ENCODE results near the gene SRRM2.

Gene SRRM2

DNA sequence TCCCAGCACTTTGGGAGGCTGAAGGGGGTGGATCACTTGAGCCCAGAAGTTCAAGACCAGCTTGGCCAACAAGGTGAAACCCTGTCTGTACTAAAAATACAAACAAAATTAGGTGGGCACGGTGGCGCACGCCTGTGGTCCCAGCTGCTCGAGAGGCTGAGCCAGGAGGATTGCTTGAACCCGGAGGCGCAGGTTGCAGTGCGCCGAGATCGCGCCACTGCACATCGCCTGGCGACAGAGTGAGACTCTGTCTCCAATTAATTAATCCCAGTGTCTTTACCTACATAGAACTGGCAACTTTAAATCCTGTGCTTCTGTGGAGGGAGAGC, 26.2 kb downstream of the SRRM2 start:
- DNase-seq = no peak

DNA sequence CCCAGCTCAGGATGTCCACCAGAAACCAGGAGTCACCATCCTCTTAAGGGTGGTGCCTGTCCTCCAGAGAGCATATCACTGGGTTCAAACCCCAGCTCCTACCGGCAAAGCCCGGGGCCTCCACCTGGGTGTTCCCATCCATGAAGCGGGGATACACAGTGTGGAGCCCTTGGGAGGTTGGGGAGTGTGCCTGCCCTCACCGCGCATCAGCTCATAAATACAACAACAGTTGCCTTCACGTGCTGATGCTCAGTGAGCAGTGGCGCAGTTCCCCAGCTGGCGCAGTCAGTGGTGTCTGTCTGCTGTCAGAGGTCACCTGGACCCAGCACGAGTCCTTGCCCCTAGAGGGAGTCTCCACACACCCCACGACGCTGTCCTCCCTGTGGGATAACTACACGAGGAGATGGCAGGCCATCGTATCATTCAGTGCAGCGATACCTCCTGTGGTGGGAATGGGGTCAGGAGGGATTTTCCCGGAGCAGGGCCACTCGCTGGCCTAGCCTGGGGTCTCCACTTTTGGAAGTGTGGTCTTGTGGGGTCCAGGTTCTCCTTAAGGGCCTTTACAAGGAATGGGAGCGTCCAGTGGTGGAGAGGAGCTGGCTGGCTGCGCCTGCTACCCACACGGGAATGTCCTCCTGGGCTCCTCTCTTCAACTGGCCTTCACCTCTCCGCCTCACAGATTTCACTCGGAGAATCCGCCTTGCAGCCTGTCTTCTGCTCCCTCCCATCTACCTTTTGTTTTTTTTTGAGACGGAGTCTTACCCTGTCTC, 26.9 kb downstream of the SRRM2 start:
- no peak for DNase-seq

DNA sequence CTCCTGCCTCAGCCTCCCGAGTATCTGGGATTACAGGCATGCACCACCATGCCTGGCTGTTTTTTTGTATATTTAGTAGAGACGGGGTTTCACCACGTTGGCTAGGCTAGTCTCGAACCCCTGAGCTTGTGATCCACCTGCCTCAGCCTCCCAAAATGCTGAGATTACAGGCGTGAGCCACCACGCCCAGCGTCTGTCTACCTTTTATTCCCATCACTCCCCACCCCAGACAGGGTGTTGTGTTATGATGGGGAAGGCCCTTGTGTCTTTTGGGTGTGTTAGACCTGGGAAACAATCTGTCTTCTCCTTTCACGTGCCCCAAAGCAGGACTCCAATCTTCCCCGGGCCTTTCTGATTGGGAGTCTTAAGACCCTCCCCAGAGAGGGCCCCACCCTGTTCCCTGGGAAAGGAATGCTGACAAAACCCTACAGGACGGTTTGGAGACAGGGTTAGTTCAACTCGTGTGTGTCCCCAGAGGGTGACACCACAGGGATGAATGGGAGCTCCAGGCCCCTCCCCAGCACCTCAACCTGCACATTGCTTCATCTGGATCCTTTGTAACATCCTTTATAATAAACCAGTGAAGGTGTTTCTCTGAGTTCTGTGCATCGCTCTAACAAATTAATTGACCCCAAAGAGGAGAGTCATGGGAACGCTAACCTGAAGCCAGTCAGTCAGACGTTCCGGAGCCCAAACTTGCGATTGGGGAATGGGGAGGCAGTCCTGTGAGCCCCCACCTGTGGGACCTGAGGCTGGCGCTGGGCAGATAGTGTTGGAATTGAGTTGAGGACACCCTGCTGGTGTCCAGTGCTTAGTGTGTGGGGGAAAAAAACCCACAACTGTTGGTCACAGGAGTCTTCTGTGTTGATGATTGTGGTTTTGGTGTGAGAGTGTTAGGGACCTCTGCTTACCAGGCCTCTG, 27.8 kb downstream of the SRRM2 start:
- no peak for DNase-seq

DNA sequence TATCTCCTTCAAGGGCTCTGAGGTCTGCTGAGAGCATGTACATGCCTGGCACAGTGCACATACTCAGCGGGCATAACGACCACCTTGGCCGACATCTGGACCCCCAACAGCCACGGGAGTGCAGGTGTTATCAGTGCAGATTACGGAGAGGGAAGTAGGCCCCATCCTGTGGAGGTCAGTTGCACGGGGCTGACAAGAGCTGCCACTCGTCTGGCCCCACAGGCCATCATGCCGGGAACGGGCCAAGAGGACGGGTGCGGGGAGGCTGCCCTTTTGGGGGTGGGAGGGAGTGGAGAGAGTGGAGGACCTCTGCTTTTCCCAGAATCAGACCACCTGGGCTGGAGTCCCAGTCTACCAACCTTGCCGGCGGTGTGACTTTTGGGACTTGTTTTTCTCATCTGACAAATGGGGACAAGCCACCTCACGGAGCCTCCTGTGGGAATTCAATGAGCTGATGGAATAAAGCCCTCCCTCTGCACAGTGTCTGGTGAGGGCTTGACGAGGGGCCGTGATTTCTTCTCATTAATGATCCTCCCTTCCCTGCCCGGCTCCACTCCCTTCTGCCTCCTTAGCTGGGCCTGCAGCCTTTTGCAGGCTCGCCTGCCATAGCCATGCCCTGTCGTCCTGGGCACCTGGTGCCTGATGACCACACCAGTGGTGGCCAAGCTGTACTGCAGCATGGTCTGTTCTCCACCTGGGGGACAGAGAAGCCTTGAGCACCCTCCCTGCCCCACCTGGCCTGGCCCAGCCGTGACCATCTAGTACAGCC, 30.3 kb downstream of the SRRM2 start:
- no peak for DNase-seq

DNA sequence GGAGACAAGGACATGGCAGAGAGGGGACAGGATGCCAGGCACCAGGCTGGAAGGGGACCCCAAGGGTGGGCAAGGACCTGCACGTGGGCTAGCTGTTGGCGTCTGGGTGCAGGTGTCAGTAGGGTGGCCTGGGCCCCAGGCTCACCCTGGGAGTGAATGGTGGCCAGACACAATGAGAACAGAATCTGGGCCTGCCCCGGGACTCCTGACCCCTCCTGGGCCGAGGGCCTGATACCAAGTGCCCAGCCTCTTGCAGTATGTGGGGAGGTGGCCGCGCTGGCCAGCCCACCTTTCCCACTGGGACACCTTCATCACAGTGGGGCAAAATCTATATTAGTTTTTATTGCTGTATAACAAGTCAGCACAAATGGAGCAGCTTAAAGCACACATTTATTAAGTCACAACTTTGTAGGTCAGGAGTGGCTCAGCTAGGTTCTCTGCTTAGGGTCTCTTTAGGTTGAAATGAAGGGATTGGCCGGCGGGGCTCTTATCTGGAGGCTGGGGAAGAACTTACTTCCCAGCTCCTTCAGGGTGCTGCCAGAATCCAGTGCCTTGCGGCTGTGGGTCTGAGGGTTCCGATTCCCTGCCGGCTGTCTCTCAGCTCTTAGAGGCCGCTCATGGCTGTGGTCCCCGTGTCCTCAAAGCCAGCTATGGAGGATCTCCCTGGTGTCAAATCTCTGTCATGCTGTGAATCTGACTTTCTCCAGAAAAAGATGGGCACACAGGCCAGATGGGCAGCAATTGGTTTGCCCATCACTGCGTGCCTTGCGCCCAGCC, 31.3 kb downstream of the SRRM2 start:
- DNase-seq = no peak

DNA sequence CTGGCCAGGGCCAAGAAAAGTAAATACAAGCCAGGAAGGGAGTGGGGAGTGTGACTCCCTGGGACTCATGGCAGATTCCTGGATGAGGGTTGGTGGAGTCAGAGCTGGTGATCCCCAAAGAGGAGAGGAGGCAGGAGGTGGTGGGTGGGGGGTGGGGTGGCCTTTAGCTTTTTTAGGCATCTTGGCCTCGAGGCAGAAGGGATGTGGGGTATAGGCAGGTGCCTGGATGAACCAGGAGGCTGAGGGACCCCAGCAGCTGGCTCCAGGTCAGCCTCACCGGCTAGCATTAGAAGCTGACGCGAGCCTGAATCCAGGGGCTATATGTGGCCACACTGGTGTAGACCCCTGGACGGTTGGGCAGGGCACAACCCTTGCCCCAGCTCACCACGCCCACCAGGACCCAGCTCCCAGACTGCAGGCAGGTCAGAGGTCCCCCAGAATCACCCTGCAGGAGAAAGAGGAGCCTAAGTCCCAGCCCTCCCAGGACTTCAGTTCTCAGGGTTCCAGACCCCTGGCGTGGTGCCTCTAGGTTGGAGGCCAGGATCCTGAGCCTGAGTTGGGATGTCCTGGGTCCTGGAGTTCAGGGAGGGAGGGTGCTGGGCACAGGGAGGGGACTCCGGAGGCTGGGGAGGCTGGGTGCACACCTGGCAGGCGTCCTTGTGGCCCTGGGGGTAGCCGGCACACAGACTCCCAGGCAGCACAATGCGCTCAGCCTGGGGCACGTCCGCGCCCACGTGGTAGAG, 32.1 kb downstream of the SRRM2 start:
- no peak for DNase-seq

DNA sequence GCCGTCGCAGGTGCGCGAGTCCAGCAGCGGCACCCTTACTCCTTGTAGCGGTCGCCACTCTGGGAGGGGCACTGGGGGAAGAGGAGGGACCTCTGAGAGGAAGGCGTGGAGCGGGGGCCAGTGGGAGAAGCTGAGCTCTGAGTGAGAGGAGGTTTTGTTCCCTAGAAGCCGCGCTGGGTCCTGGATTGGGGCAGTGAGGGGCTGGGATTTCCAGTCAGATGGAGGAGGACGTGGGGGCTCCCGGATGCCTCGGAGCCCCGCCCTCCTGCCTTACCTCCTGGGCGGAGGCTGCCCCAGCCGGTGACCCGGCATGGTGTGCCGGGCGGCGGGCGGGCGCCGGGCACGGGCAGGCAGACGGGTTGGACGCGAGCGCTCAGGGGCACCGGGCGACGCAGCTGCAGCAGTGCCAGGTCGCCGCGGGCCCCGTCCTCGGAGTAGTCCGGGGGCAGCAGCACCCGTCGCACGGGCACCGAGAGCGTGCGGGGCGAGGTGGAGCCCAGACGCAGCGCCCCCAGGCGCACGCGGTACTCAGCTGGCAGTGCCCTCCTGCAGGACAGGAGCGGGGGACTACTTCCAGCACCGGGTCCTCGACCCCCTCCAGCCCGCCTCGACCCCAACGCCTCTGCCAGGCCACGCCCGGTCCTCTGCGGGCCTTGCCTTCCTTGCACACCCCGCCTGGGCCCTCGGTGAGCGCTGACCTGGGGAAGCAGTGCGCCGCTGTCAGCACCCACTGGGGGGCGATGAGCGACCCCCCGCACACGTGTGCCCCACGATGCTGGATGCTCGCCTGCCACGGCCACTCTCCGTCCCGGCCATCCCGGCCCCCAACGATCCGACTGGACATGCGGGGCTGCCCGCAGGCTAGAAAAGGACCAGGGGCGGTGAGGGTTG, 32.9 kb downstream of the SRRM2 start:
- no peak for DNase-seq

DNA sequence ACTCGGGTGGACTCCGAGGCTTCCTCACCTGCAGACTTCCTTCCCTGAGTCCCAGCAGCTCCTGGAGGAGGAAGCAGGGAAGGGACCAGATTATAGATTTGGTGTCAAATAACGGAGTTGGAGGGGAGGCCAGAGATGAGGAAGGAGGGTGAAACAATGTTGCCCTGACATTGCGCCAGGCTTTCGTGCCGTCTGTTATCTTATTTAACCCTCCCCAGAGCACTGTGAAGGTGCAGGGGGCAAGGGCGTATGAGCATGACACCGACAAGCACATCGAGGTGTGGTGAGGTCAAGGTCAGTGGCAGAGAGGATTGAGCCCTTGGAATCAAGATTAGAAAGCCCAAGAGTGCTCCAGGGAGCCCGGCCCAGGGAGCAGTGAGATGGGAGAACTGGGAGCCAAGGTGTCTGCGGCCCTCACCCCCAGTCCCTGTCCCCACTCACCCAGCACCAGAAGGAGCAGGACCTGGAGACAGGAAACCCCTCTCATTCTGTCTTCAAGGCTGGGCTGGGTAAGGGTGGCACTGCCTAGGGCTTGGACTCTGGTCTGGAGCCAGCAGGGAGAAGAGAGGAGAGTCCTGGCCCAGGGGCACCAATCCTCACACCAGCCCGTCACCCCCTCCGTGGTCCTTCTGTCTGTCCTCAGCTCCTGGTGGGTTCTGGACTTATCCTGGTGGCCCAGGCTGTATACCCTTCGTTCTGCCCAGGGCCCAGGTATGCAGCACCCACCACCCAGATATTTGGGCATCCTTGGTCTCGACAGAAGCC, 33.8 kb downstream of the SRRM2 start:
- no peak for DNase-seq

DNA sequence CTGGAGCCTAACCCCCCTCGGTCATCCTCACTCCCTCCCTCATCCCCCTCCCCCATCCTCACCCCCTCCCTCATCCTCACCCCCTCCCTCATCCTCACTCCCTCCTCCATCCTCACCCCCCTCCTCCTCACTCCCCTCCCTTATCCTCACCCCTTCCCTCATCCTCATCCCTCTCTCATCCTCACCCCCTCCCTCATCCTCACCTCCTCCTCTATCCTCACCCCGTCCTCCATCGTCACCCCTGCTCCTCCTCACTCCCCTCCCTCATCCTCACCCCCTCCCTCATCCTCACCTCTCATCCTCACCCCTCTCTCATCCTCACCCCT, 34.4 kb downstream of the SRRM2 start:
- DNase-seq = no peak

DNA sequence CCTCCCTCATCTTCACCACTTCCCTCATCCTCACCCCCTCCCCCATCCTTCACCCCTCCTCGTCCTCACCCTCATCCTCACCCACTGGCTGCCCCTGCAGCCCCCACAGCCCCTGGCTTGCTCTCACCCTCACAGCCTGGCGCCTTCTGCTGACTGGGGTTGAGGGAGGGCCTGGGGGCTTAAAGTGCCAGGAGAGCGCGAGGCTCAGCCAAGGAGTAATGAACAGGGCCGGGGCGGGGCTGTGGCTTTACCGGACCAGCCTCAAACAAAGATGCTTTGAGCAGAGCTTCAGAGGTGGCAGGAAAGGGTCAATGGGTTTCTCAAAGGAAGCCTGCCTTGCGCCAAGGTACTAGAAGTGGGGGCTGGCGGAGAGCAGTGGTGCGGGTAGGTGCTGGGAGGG, 35.0 kb downstream of the SRRM2 start, which contains the start of gene PRSS33:
Gene PRSS33 (minus strand): TSS at position 155 of the 400 bp plus-strand sequence. CDS start 1,013 bp downstream, outside the sequence.
- DNase-seq = no peak

DNA sequence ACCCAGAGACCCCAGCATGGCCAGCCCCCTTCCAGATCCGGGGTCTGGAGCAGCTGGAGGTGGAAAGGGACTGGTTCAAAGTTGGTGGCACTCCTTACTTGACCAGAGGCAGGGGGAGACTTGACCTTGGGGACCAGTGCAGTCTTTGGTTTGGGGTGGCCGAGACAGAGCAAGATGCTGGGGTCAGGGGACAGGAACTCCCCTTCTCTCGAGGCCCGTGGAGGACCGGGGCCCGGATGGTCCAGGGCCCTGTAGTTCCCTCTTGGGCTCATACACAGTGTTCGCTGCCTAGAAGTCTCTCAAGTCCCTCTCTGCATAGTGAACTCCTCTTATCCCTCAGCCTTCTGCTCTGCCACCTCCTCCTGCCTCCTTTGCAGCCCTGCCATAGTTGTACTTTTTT, 35.5 kb downstream of the SRRM2 start:
- DNase-seq = no peak

DNA sequence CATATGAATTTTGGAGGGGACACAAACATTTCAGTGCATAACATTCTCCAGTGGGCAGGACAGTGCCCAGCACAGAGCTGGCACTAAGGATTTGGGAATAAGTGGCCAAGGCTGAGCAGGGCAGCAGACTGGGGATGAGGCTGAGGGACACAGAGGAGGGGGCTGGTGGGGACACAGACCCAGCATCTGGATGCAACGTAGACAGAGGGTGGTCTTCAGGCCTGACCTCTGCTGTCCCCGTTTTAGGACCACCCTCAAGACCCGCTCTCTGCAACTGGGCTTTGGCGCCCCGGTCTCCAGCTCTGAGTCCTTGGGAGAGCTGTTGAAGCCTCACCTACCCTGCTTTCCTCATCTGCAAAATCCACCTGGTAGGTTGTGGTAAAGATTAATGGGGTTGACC, 38.2 kb downstream of the SRRM2 start:
- DNase-seq = no peak

DNA sequence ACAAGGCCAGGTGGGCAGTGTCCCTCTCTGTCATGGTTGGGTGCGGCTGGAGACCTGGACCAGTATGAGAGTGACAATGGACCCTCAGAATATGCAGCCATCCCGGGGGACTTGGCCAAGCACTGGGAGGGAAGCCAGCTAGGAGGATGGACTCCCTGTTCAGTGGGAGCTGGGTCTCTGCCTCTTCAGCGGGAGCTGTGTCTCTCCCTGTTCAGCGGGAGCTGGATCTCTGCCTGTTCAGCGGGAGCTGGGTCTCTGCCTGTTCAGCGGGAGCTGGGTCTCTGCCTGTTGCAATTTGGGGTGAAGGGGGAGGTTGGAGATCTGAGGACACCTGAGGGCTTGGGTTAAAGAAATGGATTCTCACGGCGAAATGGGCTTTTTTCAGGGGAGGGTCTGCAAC, 38.7 kb downstream of the SRRM2 start:
- DNase-seq = no peak

DNA sequence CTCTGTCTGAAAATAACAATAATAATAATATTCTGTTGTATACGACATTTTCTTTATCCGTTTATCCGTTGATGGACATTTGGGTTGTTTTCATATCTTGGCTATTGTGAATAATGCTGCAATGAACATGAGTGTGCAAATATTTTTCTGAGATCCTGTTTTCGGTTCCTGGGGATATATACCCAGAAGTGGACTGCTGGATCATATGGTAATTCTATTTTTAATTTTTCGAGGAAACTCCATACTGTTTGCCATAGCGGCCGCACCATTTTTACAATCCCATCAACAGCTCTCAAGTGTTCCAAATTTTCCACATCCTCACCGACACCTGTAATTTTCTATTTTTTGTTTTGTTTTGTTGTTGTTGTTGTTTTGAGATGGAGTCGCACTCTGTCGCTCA, 40.5 kb downstream of the SRRM2 start:
- no peak for DNase-seq

DNA sequence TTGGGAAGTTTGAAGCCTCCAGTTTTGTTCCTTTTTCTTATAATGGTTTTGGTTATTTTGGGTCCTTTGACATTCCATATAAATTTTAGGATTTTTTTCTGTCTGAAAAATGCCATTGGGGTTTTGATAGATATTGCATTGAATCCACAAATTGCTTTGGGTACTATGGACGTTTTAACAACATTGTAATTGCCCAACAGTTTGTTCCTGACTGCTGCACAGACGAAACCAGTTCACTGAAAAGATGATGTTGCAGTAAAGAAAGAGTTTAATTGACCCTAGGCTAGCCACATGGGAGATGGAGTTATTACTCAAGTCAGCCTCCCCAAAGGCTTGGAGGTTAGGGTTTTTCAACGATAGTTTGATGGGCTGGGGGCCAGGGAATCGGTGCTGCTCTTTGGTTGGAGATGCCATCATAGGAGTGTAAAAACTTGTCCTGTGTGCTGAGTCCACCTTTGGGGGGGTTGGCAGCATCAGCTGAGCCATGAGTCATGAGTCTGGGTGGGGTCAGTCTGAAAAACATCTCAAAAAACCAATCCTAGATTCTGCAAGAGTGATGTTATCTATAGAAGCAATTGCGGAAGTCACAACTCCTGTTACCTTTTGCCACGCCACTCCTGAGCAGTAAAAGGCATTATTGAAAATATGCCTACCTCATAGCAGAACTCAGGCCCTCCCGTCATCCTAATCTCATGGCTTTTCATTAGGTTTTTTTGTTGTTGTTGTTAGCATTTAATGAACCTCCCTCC, 43.1 kb downstream of the SRRM2 start:
- DNase-seq = no peak

DNA sequence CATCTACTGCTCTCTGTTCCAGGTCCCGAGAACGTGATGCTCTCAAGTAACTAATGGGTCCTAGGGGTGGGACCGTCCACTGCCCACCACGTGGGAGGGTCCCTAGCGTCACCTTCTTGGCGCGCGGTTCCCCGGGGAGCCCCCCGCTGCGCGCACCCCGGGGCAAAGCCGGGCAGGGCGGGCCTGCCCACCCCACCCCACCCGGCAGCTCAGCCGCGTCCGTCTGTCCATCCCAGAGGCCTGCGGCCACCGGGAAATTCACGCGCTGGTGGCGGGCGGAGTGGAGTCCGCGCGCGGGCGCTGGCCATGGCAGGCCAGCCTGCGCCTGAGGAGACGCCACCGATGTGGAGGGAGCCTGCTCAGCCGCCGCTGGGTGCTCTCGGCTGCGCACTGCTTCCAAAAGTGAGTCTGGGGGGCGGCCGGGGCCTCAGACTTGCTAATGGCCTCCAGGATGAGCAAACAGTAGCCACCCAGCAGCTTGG, 46.3 kb downstream of the SRRM2 start:
- no peak for DNase-seq

DNA sequence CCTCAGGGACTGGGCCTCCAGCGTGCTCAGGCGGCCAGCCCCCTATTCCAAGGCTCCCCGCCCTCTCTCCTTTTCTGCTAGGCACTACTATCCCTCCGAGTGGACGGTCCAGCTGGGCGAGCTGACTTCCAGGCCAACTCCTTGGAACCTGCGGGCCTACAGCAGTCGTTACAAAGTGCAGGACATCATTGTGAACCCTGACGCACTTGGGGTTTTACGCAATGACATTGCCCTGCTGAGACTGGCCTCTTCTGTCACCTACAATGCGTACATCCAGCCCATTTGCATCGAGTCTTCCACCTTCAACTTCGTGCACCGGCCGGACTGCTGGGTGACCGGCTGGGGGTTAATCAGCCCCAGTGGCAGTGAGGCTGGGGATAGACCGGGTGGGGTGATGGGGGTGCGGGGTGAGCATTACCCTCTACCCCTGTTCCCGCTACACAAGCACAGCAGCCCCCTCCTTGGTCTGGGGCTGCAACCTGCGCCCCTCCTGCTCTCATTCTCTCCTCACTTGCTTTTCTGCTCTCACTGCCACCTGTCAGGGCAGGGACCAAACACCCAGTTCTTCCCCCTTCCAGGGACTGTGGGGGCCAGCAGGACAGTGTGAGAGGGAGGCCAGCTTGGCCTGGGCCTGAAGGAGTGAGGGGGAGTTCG, 46.9 kb downstream of the SRRM2 start:
- DNase-seq = no peak

DNA sequence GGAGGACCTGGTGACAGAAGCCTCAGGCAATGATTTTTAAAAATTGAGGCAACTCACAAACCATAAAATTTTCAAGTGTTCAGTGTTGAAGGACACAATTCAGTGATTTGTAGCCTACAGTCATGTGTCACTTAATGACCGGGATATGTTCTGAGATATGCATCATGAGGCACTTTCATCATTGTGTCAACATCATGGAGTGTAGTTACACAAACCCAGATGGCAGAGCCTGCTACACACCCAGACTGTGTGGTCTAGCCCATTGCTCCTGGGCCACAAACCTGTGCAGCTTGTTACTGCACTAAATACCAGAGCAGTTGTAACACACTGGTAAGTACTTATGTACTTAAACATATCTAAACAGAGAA, 47.4 kb downstream of the SRRM2 start:
- DNase-seq = no peak

Data from CD4-positive, alpha-beta T cell treated with Interleukin-17A for 1 hour (primary cell).